ENCODE results near the gene SAPCD2. TPM values are rescaled to one million over a fixed set of nuclear protein-coding genes. Genes with fewer than 3 reads are reported as not detected.

Gene SAPCD2
- total and polyA plus RNA-seq, 12 donors = 0.07 to 1.7 (median 0.58) TPM

DNA sequence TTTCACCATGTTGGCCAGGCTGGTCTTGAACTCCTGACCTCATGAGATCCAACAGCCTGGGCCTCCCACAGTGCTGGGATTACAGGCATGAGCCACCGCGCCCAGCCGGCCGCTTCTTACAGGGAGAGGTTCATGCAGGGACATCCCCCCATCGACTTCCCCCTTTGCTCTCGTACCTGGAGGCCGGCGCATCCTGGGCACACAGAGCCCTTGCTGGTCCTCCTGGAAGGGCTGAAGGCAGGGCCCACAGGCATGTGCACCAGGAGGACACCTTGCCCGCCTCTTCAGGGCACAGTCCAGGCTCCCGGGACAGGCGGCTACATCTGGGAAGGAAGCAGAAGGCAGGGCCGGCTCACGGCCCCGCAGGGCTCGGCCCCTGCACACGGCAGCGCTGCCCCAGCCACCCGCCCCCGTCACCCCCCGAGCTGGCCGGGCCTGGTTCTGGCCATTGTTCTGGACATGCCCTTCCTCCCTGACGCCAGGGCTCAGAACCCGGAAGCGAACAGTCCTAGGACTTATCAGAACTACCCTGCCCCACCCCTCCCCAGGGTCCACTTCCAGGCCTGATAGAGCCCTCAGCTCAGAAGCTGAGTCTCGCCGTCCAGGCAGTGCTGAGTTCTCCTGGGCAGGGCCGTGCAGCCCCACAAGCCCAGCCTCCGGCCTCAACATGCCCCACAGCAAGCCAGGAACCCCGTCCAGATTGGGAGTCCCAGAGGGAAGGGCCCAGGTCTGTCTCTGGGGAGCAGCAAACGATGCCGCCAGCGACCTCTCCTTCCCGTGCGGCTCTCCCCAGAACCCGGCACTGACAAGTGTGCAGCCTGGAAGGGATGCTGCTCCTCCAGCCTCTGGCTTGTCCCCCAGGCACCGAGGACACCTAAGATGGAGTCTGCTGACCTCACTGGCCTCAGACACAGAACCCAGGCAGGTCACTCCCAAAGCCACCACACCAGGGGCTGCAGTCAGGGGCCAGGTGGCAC lies 27.3 kb downstream of the SAPCD2 start:
- intact Hi-C loops (cut with DNase I) = no loop called here
- H3K27ac ChIP-seq = peak overlapping the region in 2 of 5 donors; percentile 42 to 49
- peak in 2 of 7 donors; percentile 52 to 68 for DNase-seq
- peaks cover 5 to 15% of the 10 kb centered on the region in 2 donors for H3K4me1 ChIP-seq (replicated peaks in 1 of 2)
- H3K4me3 ChIP-seq = no peak overlapping the region
- no peaks in the 10 kb centered on the region for H3K9me3 ChIP-seq (replicated peaks in 1 of 3)
- peaks cover 0 to 7% of the 10 kb centered on the region in 2 donors for H3K36me3 ChIP-seq (replicated peaks in 1 of 2)
- 64 to 85% (median 73%) methylated on average over 6 to 36 of the region's 36 CpGs for WGBS, 4 donors
- TF ChIP-seq, protein P1, sequence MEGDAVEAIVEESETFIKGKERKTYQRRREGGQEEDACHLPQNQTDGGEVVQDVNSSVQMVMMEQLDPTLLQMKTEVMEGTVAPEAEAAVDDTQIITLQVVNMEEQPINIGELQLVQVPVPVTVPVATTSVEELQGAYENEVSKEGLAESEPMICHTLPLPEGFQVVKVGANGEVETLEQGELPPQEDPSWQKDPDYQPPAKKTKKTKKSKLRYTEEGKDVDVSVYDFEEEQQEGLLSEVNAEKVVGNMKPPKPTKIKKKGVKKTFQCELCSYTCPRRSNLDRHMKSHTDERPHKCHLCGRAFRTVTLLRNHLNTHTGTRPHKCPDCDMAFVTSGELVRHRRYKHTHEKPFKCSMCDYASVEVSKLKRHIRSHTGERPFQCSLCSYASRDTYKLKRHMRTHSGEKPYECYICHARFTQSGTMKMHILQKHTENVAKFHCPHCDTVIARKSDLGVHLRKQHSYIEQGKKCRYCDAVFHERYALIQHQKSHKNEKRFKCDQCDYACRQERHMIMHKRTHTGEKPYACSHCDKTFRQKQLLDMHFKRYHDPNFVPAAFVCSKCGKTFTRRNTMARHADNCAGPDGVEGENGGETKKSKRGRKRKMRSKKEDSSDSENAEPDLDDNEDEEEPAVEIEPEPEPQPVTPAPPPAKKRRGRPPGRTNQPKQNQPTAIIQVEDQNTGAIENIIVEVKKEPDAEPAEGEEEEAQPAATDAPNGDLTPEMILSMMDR (IDR thresholded peaks at IDR 0.05) = no peak
- TF ChIP-seq POLR2A (IDR thresholded peaks at IDR 0.05) = no peak
- peaks cover 34% of the 10 kb centered on the region for H3K27me3 ChIP-seq

DNA sequence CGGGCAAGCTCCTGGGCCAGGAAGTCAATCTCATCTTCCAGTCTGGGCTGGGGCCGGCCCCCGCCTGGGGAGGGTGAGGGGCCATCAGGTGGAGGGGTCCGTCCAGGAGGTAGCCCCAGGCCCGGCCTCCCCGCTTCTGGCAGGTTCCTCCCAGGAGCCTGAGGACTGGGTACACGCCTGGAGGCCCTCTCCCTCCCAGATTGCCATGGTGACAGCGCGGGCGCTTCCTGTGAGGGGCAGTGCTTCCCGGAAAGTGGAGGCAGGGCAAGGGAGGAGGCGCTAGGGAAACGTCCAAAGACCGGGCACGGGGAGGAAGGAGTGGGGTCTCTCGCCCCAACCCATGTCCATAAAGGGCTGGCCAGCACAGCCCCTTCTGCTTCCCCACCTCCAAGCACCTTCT lies 29.2 kb downstream of the SAPCD2 start:
- TF ChIP-seq, protein P1 (IDR thresholded peaks at IDR 0.05) = no peak
- no peak for TF ChIP-seq POLR2A (IDR thresholded peaks at IDR 0.05)
- H3K27ac ChIP-seq = peak overlapping the region in 2 of 5 donors; percentile 27 to 41
- DNase-seq = peak in 2 of 7 donors; percentile 46 to 73
- no peak overlapping the region for H3K4me3 ChIP-seq
- H3K9me3 ChIP-seq (replicated peaks in 1 of 3) = no peaks in the 10 kb centered on the region
- 24 to 64% (median 48%) methylated on average over 7 to 16 of the region's 16 CpGs for WGBS, 4 donors
- peaks cover 2 to 11% of the 10 kb centered on the region in 2 donors for H3K4me1 ChIP-seq (replicated peaks in 1 of 2)
- H3K36me3 ChIP-seq (replicated peaks in 1 of 2) = peaks cover 0 to 7% of the 10 kb centered on the region in 2 donors
- peaks cover 16% of the 10 kb centered on the region for H3K27me3 ChIP-seq
- intact Hi-C loops (cut with DNase I) = no loop called here

DNA sequence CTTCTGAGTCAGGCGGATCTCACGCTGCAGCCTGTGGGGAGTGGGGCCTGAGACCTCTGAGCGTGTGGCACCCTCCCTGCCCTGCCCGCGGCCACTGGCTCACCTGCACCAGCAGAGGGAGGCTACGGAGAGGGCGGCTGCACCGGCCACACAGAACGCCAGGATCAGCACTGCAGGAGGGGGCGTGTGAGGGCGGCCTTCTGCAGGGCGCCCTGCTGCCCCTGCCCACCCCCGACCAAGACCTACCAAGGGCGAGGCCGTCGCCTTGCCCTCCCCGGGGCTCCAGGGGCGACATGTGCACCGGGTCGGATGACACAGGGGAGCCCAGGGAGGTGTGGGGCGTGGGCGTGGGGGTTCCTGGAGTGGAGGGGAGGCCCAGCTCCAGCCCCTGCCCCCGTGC lies 29.8 kb downstream of the SAPCD2 start:
- H3K4me3 ChIP-seq = no peak overlapping the region
- no peak for DNase-seq
- 65 to 89% (median 73%) methylated on average over 15 to 23 of the region's 23 CpGs for WGBS, 4 donors
- intact Hi-C loops (cut with DNase I) = no loop called here
- peaks cover 13% of the 10 kb centered on the region for H3K27me3 ChIP-seq
- peaks cover 0 to 7% of the 10 kb centered on the region in 2 donors for H3K36me3 ChIP-seq (replicated peaks in 1 of 2)
- TF ChIP-seq POLR2A (IDR thresholded peaks at IDR 0.05) = no peak
- TF ChIP-seq, protein P1 (IDR thresholded peaks at IDR 0.05) = no peak
- H3K9me3 ChIP-seq (replicated peaks in 1 of 3) = no peaks in the 10 kb centered on the region
- H3K27ac ChIP-seq = peak overlapping the region in 2 of 5 donors; percentile 27 to 41
- peaks cover 0 to 8% of the 10 kb centered on the region in 2 donors for H3K4me1 ChIP-seq (replicated peaks in 1 of 2)

DNA sequence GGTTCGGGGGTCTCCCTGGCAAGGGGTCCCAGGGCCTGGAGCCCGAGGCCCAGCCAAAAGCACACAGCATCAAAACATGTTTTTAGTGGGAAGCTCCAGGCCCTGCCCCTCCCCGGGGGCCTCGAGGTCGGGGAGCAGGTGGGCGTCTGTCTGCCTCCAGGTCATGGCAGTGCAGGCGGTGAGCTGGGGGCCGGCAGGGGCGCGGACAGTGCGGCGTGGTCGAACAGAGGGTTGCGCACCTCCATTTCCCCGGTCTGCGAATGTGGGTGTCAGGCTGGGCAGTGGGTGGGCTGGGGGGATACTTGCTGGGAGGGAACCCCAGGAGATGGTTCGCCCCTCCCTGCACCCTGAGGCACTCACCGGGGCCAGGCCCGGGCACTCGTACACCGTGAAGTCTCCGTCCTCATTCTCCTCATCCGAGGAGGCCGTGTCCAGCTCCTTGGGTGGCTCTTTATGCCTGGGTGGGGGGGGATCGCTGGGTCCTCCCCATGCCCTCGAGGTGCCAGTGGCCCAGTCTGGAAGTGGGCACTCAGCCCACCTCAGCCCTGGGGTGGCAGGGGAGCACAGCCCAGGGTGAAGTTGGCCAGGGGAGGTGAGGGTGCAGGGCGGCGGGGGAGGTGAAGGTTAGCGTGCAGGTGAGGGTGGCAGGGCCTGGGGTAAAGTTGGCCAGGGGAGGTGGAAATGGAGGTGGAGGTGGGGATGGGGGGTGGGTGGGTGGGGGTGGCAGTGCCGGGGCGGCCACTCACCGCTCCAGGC lies 30.6 kb downstream of the SAPCD2 start:
- intact Hi-C loops (cut with DNase I) = loop anchor here in 1 of 2 donors (5.0 kb wide), 1 partner anchor 252 kb away; no protein-coding TSS in a partner anchor
- H3K36me3 ChIP-seq (replicated peaks in 1 of 2) = peaks cover 0 to 7% of the 10 kb centered on the region in 2 donors

More for the DNA sequence above, 30.6 kb downstream of the SAPCD2 start:
- Histone ChIP-seq H3K27ac (no peak overlapping the region), H3K4me1 (replicated peaks in 1 of 2) (peaks cover 0 to 4% of the 10 kb centered on the region in 2 donors), H3K9me3 (replicated peaks in 1 of 3) (no peaks in the 10 kb centered on the region), H3K4me3 (no peak overlapping the region), H3K27me3 (peaks cover 13% of the 10 kb centered on the region)
- TF ChIP-seq, protein P1 (IDR thresholded peaks at IDR 0.05) = no peak
- TF ChIP-seq POLR2A (IDR thresholded peaks at IDR 0.05) = no peak
- 87 to 96% (median 90%) methylated on average over 11 to 32 of the region's 32 CpGs for WGBS, 4 donors
- no peak for DNase-seq
